GM06990 (cell line): Measurements from ENCODE around the gene SURF6.

Experiments
- DNase-seq: peaks from one replicate; pipeline ENCODE4 v3.0.0-alpha.2; 2011; ENCODE audit not compliant: insufficient read length; ENCODE audit errors: extremely low read depth
- H3K27me3 ChIP-seq: replicated peaks from 2 replicates; pipeline ENCODE4 v1.6.0; 2011; ENCODE audit warnings: low read length; ENCODE audit not compliant: control insufficient read depth, insufficient read depth
- H3K36me3 ChIP-seq: 2 replicates; pipeline ENCODE4 v1.5.1; 2011; ENCODE audit warnings: low read length; ENCODE audit not compliant: control insufficient read depth, insufficient read depth
- H3K4me3 ChIP-seq: replicated peaks from 2 replicates; pipeline ENCODE4 v1.5.1; 2011; ENCODE audit warnings: low read depth, mild to moderate bottlenecking, control low read depth, low read length
- CTCF ChIP-seq: IDR thresholded peaks from 2 replicates; pipeline ENCODE4 v1.5.1; 2011; ENCODE audit warnings: low read length, control low read depth, mild to moderate bottlenecking, inconsistent platforms; ENCODE audit not compliant: insufficient read depth, poor library complexity, severe bottlenecking

The SURF6 gene

GRCh38 chr9:133357656-133358055 is 21.7 kb upstream of the SURF6 start:
- H3K4me3 ChIP-seq: no peak overlapping the region; the same call in 1 of the 2 replicates
- TF ChIP-seq CTCF: no peak
- DNase-seq: no peak
- peaks cover 28% of the 10 kb centered on the region for H3K36me3 ChIP-seq
- H3K27me3 ChIP-seq: no peaks in the 10 kb centered on the region

GRCh38 chr9:133356391-133357091 is 20.6 kb upstream of the SURF6 start, which contains the start of the genes SURF1 and SURF2:
SURF1 (minus strand) TSS chr9:133356487; CDS start chr9:133356453, 34 bp downstream.
SURF2 (plus strand) TSS chr9:133356550; CDS start chr9:133356593, 43 bp downstream.
- DNase-seq: peak; percentile 90
- TF ChIP-seq CTCF: peak; percentile 42
- Histone ChIP-seq H3K4me3 (peak within 1 kb of the TSS; percentile 85), H3K36me3 (peaks cover 28% of the 10 kb centered on the region), H3K27me3 (no peaks in the 10 kb centered on the region)

DNA sequence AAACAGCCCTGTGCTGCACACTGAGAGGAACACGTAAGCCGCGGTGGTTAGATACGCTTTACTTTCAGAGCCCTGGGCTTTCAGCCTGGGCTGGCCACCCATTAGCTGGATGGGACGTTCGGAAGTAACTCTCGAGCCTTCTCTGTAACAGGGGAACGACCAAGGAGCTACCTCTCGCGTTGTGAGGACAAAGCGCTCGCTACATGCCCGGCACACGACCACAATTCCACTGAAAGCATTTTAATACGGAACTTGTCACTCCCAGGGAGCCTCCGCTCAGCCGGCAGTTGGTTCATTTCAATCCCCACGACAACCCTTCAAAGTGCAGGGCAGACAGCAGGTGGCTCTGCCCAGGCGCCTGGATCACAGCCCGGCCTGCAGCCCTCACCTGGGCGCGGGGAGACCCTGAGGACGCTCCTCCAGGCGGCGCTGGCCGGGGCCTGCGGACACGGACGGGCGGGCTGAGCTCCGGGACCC is 19.9 kb upstream of the SURF6 start:
- TF ChIP-seq CTCF: peak; percentile 21

DNA sequence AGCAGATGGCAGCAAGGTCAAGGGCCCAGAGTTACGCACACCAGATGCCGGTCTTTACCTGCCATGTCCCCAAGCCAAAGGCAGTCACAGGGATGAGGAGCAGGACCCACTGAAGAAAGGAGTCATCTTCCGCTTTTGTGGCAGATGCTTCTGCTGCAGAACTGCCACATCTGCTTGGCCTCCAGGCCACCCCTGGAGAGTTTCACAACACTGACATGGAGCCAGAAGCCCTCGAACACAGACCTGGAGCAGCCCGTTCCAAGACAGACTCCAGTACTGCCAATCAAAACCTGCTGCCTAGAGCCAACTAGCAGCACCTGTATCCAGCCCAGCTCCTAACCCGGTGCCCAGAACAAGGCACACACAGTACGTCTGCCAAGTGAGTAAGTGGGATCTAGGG is 18.8 kb upstream of the SURF6 start:
- no peak for DNase-seq
- TF ChIP-seq CTCF: no peak
- no peak overlapping the region for H3K4me3 ChIP-seq
- H3K36me3 ChIP-seq: peaks cover 34% of the 10 kb centered on the region
- no peaks in the 10 kb centered on the region for H3K27me3 ChIP-seq

More for the DNA sequence above, 19.9 kb upstream of the SURF6 start:
- Histone ChIP-seq H3K36me3 (peaks cover 29% of the 10 kb centered on the region), H3K27me3 (no peaks in the 10 kb centered on the region), H3K4me3 (peak overlapping the region; percentile 85)
- DNase-seq: no peak

DNA sequence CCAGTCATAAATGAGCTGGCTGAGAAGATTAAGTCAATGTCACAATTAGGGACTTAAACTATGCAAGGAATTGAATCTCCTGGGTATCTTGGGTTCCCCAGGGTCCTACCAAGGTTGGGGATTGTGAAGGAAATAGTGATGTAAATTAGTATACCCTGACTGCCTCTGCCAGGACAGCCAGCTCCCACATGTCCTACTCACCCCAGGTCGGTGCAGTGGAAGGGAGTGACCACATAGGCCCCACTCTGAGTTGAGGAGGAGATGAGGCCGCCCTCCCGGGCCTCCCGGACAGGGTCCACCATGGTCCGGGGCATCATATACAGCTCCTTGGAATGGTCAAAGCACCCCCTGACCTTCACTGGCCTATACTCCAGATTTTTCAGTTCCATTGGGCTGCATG is 17.6 kb upstream of the SURF6 start:
- H3K36me3 ChIP-seq: peaks cover 30% of the 10 kb centered on the region
- no peak for TF ChIP-seq CTCF
- no peaks in the 10 kb centered on the region for H3K27me3 ChIP-seq
- no peak overlapping the region for H3K4me3 ChIP-seq
- no peak for DNase-seq
